HG02763 (cell line): ENCODE results near the gene FBLN1.
"Not testable (repeated sequence)": the region's sequence is repeated elsewhere in the genome, so short reads cannot be mapped to it uniquely, and the experiment has no call there.

ENCODE experiments used
- ATAC-seq: cut with Tn5 transposase; IDR thresholded peaks from one replicate; pipeline ENCODE4 v1.9.1; 2021; ENCODE audit warnings: mild to moderate bottlenecking, moderate library complexity; ENCODE audit not compliant: unreplicated experiment

Gene FBLN1

GRCh38 chr22:45544588-45545170 is 42.0 kb downstream of the FBLN1 start:
- ATAC-seq: no peak

GRCh38 chr22:45546333-45547015 is 43.8 kb downstream of the FBLN1 start:
- no peak for ATAC-seq

DNA sequence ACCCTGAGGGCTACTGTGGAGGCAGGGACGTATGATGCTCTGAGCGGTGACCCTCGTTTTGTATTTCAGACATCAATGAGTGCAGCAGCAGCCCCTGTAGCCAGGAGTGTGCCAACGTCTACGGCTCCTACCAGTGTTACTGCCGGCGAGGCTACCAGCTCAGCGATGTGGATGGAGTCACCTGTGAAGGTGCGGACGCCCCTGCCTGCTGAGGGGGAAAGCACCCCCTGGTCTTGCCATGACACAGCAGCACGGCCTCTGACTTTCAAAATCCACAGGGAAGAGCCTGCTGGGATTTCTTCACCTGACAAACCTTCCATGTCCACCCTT is 44.3 kb downstream of the FBLN1 start:
- no peak for ATAC-seq

- ATAC-seq: no peak
These were observed 45.0 kb downstream of the FBLN1 start for GRCh38 chr22:45547731-45548130.

GRCh38 chr22:45548247-45548840 is 45.7 kb downstream of the FBLN1 start:
- no peak for ATAC-seq

DNA sequence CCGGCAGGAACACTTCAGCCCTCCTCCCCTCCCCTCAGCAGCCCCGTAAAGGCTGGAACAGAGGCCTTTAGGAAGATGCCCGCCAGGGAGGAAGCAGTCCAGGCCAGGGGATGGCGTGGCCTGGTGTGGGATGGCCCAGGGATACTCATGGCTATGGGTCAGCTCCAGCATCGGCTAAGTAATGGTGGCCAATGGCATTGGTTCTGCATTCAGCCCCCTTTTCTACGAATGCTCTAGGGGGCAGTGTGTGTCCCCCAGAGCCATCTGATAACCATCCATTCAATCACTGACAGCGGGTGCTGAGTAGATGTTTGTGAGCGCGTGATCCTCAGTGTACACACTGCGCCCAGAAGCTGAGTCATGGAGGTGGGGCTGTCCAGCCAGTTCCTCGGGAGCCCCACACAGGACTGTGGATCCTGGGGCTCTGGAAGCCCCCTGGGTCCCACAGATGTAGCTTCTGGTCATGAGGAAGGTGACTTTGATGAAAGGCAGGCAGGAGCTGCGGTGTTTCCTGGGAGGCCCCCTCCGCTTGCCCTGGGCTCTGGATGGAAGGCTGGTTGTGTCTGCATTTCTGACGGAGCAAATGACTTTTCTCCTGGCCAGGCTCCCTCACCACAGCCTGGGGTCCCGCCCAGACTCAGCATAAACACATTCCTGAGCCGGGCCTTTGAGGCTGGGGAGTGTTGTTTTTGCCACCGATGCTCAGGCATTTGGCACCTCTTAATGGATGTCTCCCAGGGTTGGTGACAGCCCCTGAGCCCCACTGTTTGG is 46.5 kb downstream of the FBLN1 start:
- no peak for ATAC-seq

DNA sequence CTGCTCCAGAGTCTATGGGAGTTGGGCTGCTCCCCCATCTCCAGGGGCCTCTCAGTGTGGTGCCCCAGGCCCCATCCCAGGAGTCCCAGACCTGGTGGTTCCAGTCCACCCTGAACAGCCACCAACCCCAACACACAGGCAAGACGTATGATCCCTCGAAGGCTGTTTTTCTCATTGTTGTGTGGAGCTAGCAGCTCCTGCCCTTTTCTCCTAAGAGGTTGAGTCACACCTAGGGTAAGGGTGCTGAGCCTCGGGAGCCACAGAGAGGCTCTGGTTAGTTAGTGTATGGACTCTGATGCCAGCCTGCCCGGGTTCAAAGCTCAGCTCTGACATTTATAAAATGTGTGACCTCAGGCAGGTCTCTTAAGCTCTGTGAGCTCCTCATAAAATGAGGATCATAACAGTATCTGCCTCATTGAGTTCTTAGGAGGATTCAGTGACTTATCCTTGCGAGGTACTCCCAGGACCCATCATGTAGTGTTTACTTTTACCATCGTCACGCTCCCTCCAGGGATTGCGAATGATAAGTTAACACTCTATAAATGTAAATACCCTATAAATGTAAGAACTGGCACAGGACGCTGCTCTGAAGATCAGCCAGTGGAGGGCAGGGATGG is 47.2 kb downstream of the FBLN1 start:
- ATAC-seq: no peak

DNA sequence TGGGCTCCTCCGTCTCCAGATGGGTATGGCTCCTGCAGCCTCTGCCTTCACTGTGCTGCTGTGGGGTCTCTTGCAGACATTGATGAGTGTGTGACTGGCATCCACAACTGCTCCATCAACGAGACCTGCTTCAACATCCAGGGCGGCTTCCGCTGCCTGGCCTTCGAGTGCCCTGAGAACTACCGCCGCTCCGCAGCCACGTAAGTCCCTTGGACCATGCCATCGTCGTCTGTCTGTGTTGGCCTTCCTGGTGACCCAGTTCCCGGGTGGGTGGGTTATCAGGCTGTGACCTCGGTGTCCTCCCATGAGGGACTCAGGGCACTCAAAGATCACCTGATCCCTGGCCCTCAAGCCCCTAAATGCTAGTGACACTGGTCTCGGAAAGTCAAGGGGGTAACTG is 47.7 kb downstream of the FBLN1 start:
- no peak for ATAC-seq

- no peak for ATAC-seq
These were observed 48.2 kb downstream of the FBLN1 start for GRCh38 chr22:45550891-45551290.

GRCh38 chr22:45551310-45552016 is 48.8 kb downstream of the FBLN1 start:
- no peak for ATAC-seq

- no peak for ATAC-seq
These were observed 49.3 kb downstream of the FBLN1 start for GRCh38 chr22:45552017-45552411.

- no peak for ATAC-seq
These were observed 50.1 kb downstream of the FBLN1 start for GRCh38 chr22:45552580-45553350.

DNA sequence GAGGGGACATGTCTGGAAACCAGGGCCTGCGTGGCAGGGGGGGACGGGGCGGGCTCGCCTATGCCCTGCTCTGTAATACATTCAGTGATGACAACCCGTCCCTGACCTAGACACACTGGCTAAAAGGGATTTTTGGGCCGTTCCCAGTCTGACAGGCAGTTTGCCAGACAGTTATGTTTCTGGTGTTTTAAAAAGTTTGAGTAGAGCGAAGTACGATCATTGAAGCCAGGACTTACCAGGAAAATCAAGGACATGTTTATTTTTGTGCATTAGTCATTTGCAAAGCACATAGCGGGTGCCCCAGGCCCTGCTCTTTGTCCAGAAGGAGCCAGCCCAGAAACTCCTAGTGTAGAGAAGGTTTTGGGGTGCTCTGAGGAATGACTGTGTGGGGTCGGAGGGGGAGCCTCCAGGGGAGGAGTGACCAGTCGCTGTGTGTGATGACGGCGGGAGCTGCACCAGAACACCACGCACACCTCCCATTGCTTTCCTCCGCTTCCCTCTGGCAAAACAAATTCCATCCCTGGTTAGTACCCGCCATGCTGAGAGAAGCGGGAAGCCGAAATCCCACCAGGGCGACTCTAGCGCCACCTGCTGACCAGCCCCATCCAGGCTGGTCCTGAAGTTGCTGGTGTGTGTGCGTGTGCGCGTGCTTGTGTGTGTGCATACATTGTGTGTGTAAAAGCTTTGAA is 50.8 kb downstream of the FBLN1 start:
- no peak for ATAC-seq

DNA sequence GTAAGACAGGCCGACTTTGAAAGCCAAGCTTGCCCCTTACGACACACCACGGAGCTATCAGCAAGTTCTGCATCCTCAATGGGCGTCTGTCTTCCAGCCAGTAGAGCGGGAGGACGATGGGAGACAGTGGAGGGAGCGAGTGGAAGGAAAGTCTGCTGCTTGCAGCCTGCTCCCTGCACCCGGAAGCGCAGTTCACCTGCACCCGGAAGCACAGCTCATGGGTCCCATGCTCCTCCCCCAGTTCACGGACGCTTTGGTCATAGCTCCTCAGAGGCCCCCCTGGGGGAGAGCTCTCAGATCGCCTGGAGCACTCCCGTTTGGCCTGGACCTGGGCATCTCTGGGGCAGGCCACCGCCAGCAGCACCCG is 51.3 kb downstream of the FBLN1 start:
- no peak for ATAC-seq

DNA sequence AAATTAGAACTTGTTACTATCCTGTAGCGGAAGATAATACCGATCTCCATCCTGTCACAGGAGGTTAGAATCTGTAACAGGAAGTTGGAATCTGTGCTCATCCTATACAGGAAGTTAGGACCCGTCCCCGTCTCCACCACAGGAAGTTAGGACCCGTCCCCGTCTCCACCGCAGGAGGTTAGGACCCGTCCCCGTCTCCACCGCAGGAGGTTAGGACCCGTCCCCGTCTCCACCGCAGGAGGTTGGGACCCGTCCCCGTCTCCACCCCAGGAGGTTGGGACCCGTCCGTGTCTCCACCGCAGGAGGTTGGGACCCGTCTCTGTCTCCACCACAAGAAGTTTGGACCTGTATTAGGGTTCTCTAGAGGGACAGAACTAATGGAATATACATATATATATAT is 52.2 kb downstream of the FBLN1 start:
- no peak for ATAC-seq

DNA sequence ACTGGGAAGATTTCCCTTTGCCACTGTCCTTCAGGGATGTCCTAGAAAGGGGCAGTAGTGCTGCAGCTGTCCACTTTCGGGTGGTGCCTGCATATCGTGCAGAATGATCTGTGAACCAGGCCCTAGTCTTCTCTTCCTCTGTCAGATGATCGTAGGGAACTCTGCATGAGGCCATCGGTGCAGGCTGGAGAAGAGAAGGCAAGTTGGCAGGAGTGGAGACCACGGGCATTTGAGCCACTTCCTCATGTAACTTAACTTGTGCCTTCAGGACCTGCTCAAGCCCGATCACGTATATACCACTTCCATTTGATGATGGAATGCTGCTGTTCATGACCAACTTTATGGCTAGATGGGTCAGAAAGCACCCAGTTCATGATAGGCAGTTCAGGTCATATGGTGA is 55.2 kb downstream of the FBLN1 start:
- ATAC-seq: not testable (repeated sequence)

GRCh38 chr22:45560092-45560491 is 57.4 kb downstream of the FBLN1 start:
- ATAC-seq: not testable (repeated sequence)

- ATAC-seq: not testable (repeated sequence)
These were observed 58.1 kb downstream of the FBLN1 start for GRCh38 chr22:45560761-45561160.

DNA sequence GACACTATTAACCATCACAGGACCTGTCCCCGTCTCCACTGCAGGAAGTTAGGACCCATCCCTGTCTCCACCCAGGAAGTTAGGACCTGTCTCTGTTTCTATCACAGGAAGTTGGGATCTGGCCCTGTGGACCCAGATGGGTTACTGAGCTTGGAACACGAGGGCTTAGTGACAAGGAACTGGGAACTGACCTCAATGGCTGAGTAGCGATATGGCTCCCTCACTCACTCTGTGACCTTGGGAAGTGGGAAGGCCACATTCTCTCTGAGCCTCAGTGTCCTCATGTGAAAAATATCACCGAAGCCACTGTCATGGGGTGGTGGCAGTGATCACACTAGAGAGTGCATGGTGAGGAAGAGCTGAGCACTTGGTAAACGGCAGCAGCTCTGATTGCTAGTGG is 59.4 kb downstream of the FBLN1 start:
- ATAC-seq: no peak
